ENCODE measurements around the gene SETX. TPM values are rescaled to one million over a fixed set of nuclear protein-coding genes. Genes with fewer than 3 reads are reported as not detected.

SETX gene
- total and polyA plus RNA-seq, 2 donors (not counting 1 experiment from before 2014, with no cell fraction given) = 29.2 to 105 TPM

DNA sequence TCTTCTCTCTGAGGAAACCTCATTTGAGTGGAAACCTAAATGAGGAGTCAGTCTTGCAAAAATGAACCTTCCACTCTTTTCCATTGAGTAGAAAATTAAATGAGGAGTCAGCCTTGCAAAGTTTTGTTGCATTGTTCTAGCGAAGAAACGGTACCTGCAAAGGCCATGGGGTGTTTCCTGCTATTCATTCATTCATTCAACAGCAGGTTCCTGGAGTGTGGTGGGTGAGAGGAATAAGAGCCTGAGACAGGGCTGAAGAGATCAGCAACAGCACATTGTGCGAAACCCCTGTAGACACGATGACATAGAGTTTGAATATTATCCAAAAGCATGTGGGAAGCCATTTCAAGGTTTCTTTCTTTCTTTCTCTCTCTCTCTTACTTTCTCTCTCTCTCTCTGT is 14.6 kb upstream of the SETX start:
- Histone ChIP-seq H3K9me3 (ENCODE audit: control extremely low read depth in 1 of 3, control insufficient read depth in 2 of 3, insufficient read depth in 1 of 3, low read length in 2 of 3) (no peaks in the 10 kb centered on the region), H4K20me1 (ENCODE audit: control insufficient read depth, insufficient read depth, low read length, poor library complexity, severe bottlenecking) (no peaks in the 10 kb centered on the region), H3K9ac (ENCODE audit: low read length) (no peak overlapping the region), H3K4me3 (ENCODE audit: control extremely low read depth in 1 of 5, extremely low read depth in 1 of 5, insufficient read depth in 1 of 5, low read depth in 2 of 5, low read length in 4 of 5) (no peak overlapping the region), H3K27me3 (replicated peaks in 1 of 4; ENCODE audit: control extremely low read depth in 1 of 4, control insufficient read depth in 3 of 4, insufficient read depth in 4 of 4, low read length in 3 of 4) (no peaks in the 10 kb centered on the region), H3K79me2 (ENCODE audit: control insufficient read depth, insufficient read depth, low read length) (peaks cover 8% of the 10 kb centered on the region), H3K27ac (ENCODE audit: low read length in 2 of 2) (no peak overlapping the region), H3K36me3 (replicated peaks in 1 of 2; ENCODE audit: control extremely low read depth in 1 of 2, control insufficient read depth in 1 of 2, extremely low read depth in 1 of 2, insufficient read depth in 2 of 2, low read length in 1 of 2) (no peaks in the 10 kb centered on the region), H3K4me1 (ENCODE audit: control insufficient read depth in 2 of 2, insufficient read depth in 2 of 2, low read length in 2 of 2) (peaks cover 33 to 38% of the 10 kb centered on the region in 2 donors), H2AFZ (ENCODE audit: insufficient read depth, low read depth, low read length, poor library complexity, severe bottlenecking) (no peak overlapping the region), H3K4me2 (replicated peaks; ENCODE audit: low read depth, low read length, poor library complexity, severe bottlenecking) (no peak overlapping the region)
- no peaks in the 10 kb centered on the region for H3K27me3 Mint-ChIP-seq
- DNase-seq (no peak), ATAC-seq (ENCODE audit: low read depth) (no peak)
- no peaks in the 10 kb centered on the region for H3K9me3 Mint-ChIP-seq (ENCODE audit: insufficient read depth)
- intact Hi-C loops (cut with micrococcal nuclease) = no loop called here
- H3K4me3 Mint-ChIP-seq = no peak overlapping the region
- ChIA-PET POLR2A (no interaction called here), CTCF (no interaction called here)
- H3K27ac Mint-ChIP-seq = peak overlapping the region; percentile 41
- whole genome bisulfite sequencing (ENCODE audit: insufficient coverage) = no CpG with 5 or more reads among the region's 4 CpGs
- H3K4me1 Mint-ChIP-seq = peaks cover 31% of the 10 kb centered on the region
- no peak for TF ChIP-seq EZH2 (IDR thresholded peaks at IDR 0.05; ENCODE audit: borderline replicate concordance, insufficient read depth, low read depth, low read length, poor library complexity, severe bottlenecking)
- no peak for TF ChIP-seq CTCF (IDR thresholded peaks at IDR 0.05)

GRCh38 chr9:132367613-132368313 is 13.0 kb upstream of the SETX start:
- Histone ChIP-seq H4K20me1 (ENCODE audit: control insufficient read depth, insufficient read depth, low read length, poor library complexity, severe bottlenecking) (no peaks in the 10 kb centered on the region), H3K79me2 (ENCODE audit: control insufficient read depth, insufficient read depth, low read length) (no peaks in the 10 kb centered on the region), H3K36me3 (replicated peaks in 1 of 2; ENCODE audit: control extremely low read depth in 1 of 2, control insufficient read depth in 1 of 2, extremely low read depth in 1 of 2, insufficient read depth in 2 of 2, low read length in 1 of 2) (no peaks in the 10 kb centered on the region), H3K27ac (ENCODE audit: low read length in 2 of 2) (no peak overlapping the region), H3K4me2 (replicated peaks; ENCODE audit: low read depth, low read length, poor library complexity, severe bottlenecking) (no peak overlapping the region), H3K4me1 (ENCODE audit: control insufficient read depth in 2 of 2, insufficient read depth in 2 of 2, low read length in 2 of 2) (peaks cover 16 to 21% of the 10 kb centered on the region in 2 donors), H3K9ac (ENCODE audit: low read length) (no peak overlapping the region), H2AFZ (ENCODE audit: insufficient read depth, low read depth, low read length, poor library complexity, severe bottlenecking) (no peak overlapping the region), H3K27me3 (replicated peaks in 1 of 4; ENCODE audit: control extremely low read depth in 1 of 4, control insufficient read depth in 3 of 4, insufficient read depth in 4 of 4, low read length in 3 of 4) (no peaks in the 10 kb centered on the region), H3K4me3 (ENCODE audit: control extremely low read depth in 1 of 5, extremely low read depth in 1 of 5, insufficient read depth in 1 of 5, low read depth in 2 of 5, low read length in 4 of 5) (no peak overlapping the region), H3K9me3 (ENCODE audit: control extremely low read depth in 1 of 3, control insufficient read depth in 2 of 3, insufficient read depth in 1 of 3, low read length in 2 of 3) (no peaks in the 10 kb centered on the region)
- ChIA-PET POLR2A (interaction anchor here (0.5 to 0.9 kb wide), 2 partner anchors 13 to 20 kb away, joined by 3 to 7 read pairs; partner anchors contain the start of gene SETX), CTCF (interaction anchor here (1.2 kb wide), 1 partner anchor 16 kb away, joined by 3 read pairs; no protein-coding TSS in a partner anchor)
- H3K27ac Mint-ChIP-seq = no peak overlapping the region
- H3K4me3 Mint-ChIP-seq = no peak overlapping the region
- intact Hi-C loops (cut with micrococcal nuclease) = no loop called here
- DNase-seq (no peak), ATAC-seq (ENCODE audit: low read depth) (no peak)
- WGBS (ENCODE audit: insufficient coverage) = 86% methylated on average over 12 of the region's 13 CpGs
- TF ChIP-seq CTCF (IDR thresholded peaks at IDR 0.05) = no peak
- TF ChIP-seq EZH2 (IDR thresholded peaks at IDR 0.05; ENCODE audit: borderline replicate concordance, insufficient read depth, low read depth, low read length, poor library complexity, severe bottlenecking) = no peak
- H3K4me1 Mint-ChIP-seq = peaks cover 21% of the 10 kb centered on the region
- H3K27me3 Mint-ChIP-seq = no peaks in the 10 kb centered on the region
- H3K9me3 Mint-ChIP-seq (ENCODE audit: insufficient read depth) = no peaks in the 10 kb centered on the region

Measured in B cell (primary cell).